ENCODE data around the gene C22orf15.
A peak's percentile ranks its signal among the peaks of the same experiment; 100 is the strongest.
"Not testable (repeated sequence)": the region's sequence is repeated elsewhere in the genome, so short reads cannot be mapped to it uniquely, and the experiment has no call there.

The C22orf15 gene

GRCh38 chr22:23762842-23763578 is at the start of gene C22orf15:
TSS of gene C22orf15 (plus strand) at chr22:23762990. CDS start at chr22:23763307, 317 bp downstream.
- DNase-seq (no peak), ATAC-seq (no peak)
- H3K27ac Mint-ChIP-seq = peak within 1 kb of the TSS; percentile 84 to 89
- peaks cover 48% of the 10 kb centered on the region for H3K4me1 Mint-ChIP-seq
- H3K27me3 Mint-ChIP-seq = no peaks in the 10 kb centered on the region
- H3K9me3 Mint-ChIP-seq = no peaks in the 10 kb centered on the region
- H3K4me3 Mint-ChIP-seq = peak within 1 kb of the TSS; percentile 72 to 84

GRCh38 chr22:23713696-23714595 is 48.8 kb upstream of the C22orf15 start:
- H3K4me1 Mint-ChIP-seq = peaks cover 60% of the 10 kb centered on the region
- H3K27ac Mint-ChIP-seq = no peak overlapping the region
- peak overlapping the region; percentile 1 to 22 for H3K4me3 Mint-ChIP-seq

GRCh38 chr22:23714596-23715578 is 47.9 kb upstream of the C22orf15 start:
- peak overlapping the region; percentile 80 to 84 for H3K4me3 Mint-ChIP-seq
- no peaks in the 10 kb centered on the region for H3K9me3 Mint-ChIP-seq
- ATAC-seq (no peak), DNase-seq (no peak)
- H3K4me1 Mint-ChIP-seq = peaks cover 51% of the 10 kb centered on the region
- peak overlapping the region; percentile 19 to 89 for H3K27ac Mint-ChIP-seq
- no peaks in the 10 kb centered on the region for H3K27me3 Mint-ChIP-seq

More at GRCh38 chr22:23713696-23714595, 48.8 kb upstream of the C22orf15 start:
- DNase-seq = no peak
- Mint-ChIP-seq H3K9me3 (no peaks in the 10 kb centered on the region), H3K27me3 (no peaks in the 10 kb centered on the region)
- ATAC-seq = no peak

GRCh38 chr22:23715806-23716375 is 46.9 kb upstream of the C22orf15 start:
- no peak for ATAC-seq

GRCh38 chr22:23716811-23717801 is 45.7 kb upstream of the C22orf15 start:
- H3K4me3 Mint-ChIP-seq = peak overlapping the region; percentile 80 to 84
- H3K9me3 Mint-ChIP-seq = no peaks in the 10 kb centered on the region
- no peaks in the 10 kb centered on the region for H3K27me3 Mint-ChIP-seq
- DNase-seq = peak; percentile 82 to 86
- H3K4me1 Mint-ChIP-seq = peaks cover 34% of the 10 kb centered on the region
- peak overlapping the region; percentile 93 to 98 for H3K27ac Mint-ChIP-seq
- ATAC-seq = peak; percentile 92

More at GRCh38 chr22:23715806-23716375, 46.9 kb upstream of the C22orf15 start:
- Mint-ChIP-seq H3K27ac (peak overlapping the region; percentile 33 to 89), H3K9me3 (no peaks in the 10 kb centered on the region), H3K4me3 (peak overlapping the region; percentile 80 to 84), H3K4me1 (peaks cover 41% of the 10 kb centered on the region), H3K27me3 (no peaks in the 10 kb centered on the region)
- DNase-seq = no peak

- Mint-ChIP-seq H3K27ac (no peak overlapping the region), H3K4me3 (no peak overlapping the region), H3K9me3 (no peaks in the 10 kb centered on the region), H3K4me1 (peaks cover 33% of the 10 kb centered on the region), H3K27me3 (no peaks in the 10 kb centered on the region)
- DNase-seq (no peak), ATAC-seq (no peak)
Observed at GRCh38 chr22:23718371-23719165, 44.2 kb upstream of the C22orf15 start.

GRCh38 chr22:23720855-23721254 is 41.9 kb upstream of the C22orf15 start:
- Mint-ChIP-seq H3K4me1 (peaks cover 12% of the 10 kb centered on the region), H3K4me3 (no peak overlapping the region), H3K27me3 (no peaks in the 10 kb centered on the region), H3K9me3 (no peaks in the 10 kb centered on the region), H3K27ac (peak overlapping the region in 1 of 2 donors; percentile 63)
- no peak for ATAC-seq
- no peak for DNase-seq

- Mint-ChIP-seq H3K27ac (no peak overlapping the region), H3K4me3 (no peak overlapping the region), H3K4me1 (peaks cover 7% of the 10 kb centered on the region), H3K9me3 (no peaks in the 10 kb centered on the region), H3K27me3 (no peaks in the 10 kb centered on the region)
- DNase-seq (no peak), ATAC-seq (no peak)
Observed at GRCh38 chr22:23722160-23722559, 40.6 kb upstream of the C22orf15 start.

- Mint-ChIP-seq H3K9me3 (no peaks in the 10 kb centered on the region), H3K4me3 (no peak overlapping the region), H3K27me3 (no peaks in the 10 kb centered on the region), H3K4me1 (peaks cover under 1% of the 10 kb centered on the region), H3K27ac (no peak overlapping the region)
- DNase-seq = no peak
- no peak for ATAC-seq
Observed at GRCh38 chr22:23722724-23723123, 40.1 kb upstream of the C22orf15 start.

GRCh38 chr22:23728108-23728507 is 34.7 kb upstream of the C22orf15 start:
- not testable (repeated sequence) for H3K27me3 Mint-ChIP-seq, H3K9me3 Mint-ChIP-seq, DNase-seq, H3K4me1 Mint-ChIP-seq, ATAC-seq, H3K4me3 Mint-ChIP-seq
- H3K27ac Mint-ChIP-seq = peak overlapping the region in 1 of 2 donors; percentile 31

GRCh38 chr22:23737696-23738095 is 25.1 kb upstream of the C22orf15 start:
- Mint-ChIP-seq H3K27me3 (no peaks in the 10 kb centered on the region), H3K27ac (no peak overlapping the region), H3K4me3 (no peak overlapping the region), H3K4me1 (no peaks in the 10 kb centered on the region), H3K9me3 (no peaks in the 10 kb centered on the region)
- DNase-seq (no peak), ATAC-seq (no peak)

- Mint-ChIP-seq H3K9me3 (peaks cover 4 to 16% of the 10 kb centered on the region in 2 donors), H3K4me3 (no peak overlapping the region), H3K4me1 (no peaks in the 10 kb centered on the region), H3K27me3 (no peaks in the 10 kb centered on the region), H3K27ac (peak overlapping the region in 1 of 2 donors; percentile 85)
- ATAC-seq = no peak
- no peak for DNase-seq
Observed at GRCh38 chr22:23742505-23743264, 20.1 kb upstream of the C22orf15 start.
